ELF-1 (cell line): ENCODE results near the gene TMEM164.
"Not testable (repeated sequence)": the region's sequence is repeated elsewhere in the genome, so short reads cannot be mapped to it uniquely, and the experiment has no call there.

ENCODE experiments used
- DNase-seq: peaks from one replicate; pipeline ENCODE4 v3.0.0-alpha.2; 2016; ENCODE audit warnings: low read depth, low spot score

Gene TMEM164

GRCh38 chrX:110002300-110003166, at the start of gene TMEM164:
Gene TMEM164 (plus strand): TSS chrX:110003114. CDS start chrX:110003775, 661 bp downstream.
- DNase-seq = peak; percentile 93

- no peak for DNase-seq
Observed at GRCh38 chrX:109954333-109954732, 48.6 kb upstream of the TMEM164 start.

DNA sequence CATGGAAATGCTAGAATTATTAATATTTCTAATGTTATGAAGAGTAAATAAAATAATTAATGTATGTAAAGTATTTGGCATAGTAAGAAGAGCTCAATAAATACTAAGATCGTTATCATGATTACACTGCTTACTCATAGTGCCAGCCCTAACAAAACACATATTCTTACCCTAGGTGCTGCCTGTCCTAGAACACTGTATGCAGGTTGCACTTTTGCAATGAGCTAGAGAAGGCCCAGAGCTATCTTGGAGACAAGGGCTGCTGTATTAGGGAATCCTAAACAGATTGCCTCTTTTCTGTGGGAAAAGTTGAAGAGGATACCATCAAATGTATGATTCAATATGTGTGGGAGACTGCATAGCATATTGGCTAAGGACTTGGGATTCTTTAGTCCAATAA, 48.0 kb upstream of the TMEM164 start:
- no peak for DNase-seq

DNA sequence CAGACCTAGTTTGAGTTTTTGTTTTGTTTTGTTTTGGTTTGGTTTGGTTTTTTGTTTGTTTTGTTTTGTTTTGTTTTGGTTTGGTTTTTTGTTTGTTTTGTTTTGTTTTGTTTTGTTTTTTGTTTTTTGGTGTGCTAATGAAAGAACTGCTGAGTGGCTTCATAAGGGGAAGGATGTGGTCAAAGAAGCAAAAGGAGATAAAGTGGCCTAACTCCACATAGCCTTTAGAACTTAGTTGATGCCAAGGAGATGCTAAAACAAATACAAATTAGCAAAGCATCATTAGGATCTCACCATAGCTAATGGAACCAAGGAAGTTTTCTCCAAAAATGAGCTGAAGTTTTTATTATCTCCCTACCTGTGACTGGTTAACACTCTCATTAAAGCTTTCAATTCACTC, 44.6 kb upstream of the TMEM164 start:
- DNase-seq = no peak

DNA sequence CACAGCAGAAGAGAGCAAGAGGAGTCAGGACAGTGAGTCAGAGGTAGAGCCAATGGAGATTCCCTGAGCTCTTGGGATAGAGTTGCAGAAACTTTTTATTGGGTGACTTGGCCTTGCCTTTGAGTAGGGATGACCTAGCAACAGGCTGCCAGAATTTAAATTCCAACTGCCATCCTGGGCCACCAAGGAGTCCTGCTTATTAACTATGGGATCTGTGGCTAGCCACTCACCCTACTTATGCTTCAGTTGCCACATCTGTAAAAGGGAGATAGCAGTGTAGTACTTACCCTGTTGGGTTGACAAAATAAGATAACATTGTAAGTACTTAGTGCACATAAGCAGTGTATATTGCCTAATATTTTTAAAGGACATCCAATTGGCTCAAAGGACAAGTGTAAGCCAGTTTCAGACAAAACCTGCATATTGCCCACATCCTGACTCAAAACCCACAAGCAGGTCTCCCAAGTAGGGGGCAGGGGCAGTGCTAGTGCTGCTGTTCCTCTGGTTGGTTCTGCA, 43.5 kb upstream of the TMEM164 start:
- DNase-seq = no peak

DNA sequence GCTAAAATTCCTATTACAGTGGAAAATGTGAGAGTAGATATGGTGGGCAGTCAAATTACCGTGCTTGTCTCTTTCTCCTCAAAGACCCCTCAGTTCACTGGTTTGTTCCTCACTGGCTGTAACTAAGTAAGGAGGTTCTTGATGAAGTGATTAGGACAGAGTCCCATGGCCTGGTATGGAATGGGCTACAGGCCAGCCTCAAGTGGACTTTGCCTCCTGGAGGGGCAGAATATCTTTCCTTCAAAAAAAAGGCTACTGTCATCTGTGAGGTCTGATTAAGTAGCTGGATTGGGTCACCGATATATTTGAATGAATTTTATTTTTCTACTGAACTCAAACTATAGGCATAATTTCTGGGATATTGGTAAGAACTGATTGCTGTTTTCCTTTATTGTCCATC, 38.5 kb upstream of the TMEM164 start:
- DNase-seq = no peak

GRCh38 chrX:109966246-109966645, 36.7 kb upstream of the TMEM164 start:
- no peak for DNase-seq

DNA sequence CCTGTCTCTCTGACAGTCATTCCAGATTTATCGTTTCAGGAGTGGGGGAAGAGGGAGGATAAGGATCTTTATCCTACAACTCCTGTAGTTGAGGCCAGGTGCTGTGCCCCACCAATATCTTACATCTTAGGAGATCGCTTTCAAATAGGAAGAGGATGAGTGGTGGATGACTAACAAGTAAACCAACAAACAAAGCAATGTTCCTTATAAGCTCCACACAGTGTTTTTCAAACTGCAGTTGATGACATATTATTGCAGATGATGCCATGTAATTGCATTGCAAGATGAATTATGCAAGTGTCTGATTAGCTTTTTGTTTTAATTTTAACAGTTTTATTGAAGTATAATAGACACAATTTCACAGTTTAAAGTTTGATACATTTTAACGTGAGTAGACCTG, 35.8 kb upstream of the TMEM164 start:
- DNase-seq = no peak

DNA sequence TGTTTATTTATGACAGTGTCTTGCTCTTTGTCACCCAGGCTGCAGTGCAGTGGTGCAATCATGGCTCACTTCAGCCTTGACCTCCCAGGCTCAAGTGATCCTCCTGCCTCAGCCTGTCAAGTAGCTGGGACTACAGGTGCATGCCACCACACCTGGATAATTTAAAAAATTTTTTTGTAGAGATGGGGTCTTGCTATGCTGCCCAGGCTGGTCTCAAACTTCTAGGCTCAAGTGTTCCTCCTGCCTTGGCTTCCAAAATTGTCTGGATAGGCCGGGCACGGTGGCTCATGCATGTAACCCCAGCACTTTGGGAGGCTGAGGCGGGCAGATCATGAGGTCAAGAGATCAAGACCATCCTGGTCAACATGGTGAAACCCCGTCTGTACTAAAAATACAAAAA, 32.1 kb upstream of the TMEM164 start:
- DNase-seq = not testable (repeated sequence)

DNA sequence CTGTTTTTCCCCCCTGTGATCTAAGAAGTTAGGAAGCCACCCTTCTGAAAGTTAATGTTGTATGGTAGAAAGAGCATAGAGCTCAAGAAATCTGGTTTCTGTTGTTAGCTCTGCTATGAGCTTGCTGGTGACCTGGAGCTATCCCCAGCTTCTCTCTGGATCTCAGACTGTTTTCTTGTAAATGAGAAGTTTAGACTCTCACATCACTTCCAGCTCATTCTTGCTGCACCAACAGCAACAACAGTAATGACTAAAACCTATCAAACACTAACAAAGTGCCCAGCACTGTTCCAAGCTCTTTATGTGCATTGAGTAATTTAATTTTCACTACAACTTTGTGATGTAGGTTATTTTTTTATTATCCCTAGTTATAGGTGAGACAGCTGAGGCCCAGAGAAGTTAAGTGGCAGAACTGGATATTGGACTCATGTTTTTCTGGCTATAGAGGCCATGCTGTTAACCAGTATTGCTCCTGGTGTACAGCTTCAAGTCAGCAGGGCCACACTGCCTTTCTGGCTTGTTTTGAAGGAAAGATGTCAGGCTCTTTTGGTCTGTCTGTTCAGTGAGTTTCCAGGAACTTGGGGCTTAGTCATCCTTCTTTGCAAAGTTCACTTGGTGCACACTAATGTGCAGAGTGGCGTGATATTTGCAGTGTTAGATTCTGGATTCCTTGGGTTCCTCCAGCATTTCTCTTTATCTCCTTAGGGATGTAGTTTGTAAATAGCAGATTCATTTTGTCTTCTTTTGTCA, 27.8 kb upstream of the TMEM164 start:
- no peak for DNase-seq

DNA sequence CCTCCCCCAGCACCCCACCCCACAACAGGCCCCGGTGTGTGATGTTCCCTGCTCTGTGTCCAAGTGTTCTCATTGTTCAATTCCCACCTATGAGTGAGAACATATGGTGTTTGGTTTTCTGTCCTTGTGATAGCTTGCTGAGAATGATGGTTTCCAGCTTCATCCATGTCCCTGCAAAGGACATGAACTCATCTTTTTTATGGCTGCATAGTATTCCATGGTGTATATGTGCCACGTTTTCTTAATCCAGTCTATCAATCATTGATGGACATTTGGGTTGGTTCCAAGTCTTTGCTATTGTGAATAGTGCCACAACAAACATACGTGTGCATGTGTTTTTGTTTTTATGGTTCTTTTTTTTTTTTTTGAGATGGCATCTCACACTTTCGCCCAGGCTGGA, 17.7 kb upstream of the TMEM164 start:
- DNase-seq = not testable (repeated sequence)

- no peak for DNase-seq
Observed at GRCh38 chrX:109987884-109988283, 15.0 kb upstream of the TMEM164 start.

GRCh38 chrX:109990582-109991276, 12.2 kb upstream of the TMEM164 start:
- DNase-seq = no peak

DNA sequence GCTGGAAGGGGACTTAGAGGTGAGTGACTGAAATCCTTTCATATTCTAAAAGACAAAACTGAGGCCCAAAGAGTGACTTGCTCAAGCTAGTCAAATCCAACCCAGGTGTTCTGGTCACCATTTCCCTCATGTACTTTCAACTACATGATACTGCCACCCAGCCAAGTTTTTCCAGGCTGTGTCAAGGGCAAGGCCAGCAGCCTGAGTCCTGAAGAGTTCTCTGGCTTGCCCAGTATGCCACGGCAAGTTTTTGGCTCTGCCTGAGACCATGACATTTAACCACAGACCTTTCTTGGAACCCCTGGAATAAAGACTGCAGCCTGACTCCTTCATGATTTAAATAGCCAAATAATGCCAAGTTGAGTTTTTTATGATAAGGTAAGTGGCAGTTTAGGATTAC, 10.7 kb upstream of the TMEM164 start:
- DNase-seq = no peak

- no peak for DNase-seq
Observed at GRCh38 chrX:109995155-109995554, 7.8 kb upstream of the TMEM164 start.

- DNase-seq = no peak
Observed at GRCh38 chrX:109997786-109998452, 5.0 kb upstream of the TMEM164 start.

DNA sequence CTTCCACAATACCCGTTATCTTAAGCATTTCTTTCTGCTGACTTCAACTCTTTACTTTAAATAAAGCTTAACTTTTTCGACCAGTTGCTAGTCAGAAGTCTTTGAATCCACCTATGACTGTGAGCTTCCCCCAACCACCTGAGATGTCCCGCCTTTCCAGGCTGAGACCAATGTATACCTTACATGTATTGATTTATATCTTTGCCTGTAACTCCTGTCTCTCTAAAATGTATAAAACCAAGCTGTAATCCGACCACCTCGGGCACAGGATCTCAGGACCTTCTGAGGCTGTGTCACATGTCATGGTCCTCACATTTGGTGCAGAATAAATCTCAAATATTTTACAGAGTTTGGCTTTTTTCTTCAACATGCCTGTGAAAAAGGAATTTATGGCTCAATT, 2.9 kb upstream of the TMEM164 start:
- no peak for DNase-seq

DNA sequence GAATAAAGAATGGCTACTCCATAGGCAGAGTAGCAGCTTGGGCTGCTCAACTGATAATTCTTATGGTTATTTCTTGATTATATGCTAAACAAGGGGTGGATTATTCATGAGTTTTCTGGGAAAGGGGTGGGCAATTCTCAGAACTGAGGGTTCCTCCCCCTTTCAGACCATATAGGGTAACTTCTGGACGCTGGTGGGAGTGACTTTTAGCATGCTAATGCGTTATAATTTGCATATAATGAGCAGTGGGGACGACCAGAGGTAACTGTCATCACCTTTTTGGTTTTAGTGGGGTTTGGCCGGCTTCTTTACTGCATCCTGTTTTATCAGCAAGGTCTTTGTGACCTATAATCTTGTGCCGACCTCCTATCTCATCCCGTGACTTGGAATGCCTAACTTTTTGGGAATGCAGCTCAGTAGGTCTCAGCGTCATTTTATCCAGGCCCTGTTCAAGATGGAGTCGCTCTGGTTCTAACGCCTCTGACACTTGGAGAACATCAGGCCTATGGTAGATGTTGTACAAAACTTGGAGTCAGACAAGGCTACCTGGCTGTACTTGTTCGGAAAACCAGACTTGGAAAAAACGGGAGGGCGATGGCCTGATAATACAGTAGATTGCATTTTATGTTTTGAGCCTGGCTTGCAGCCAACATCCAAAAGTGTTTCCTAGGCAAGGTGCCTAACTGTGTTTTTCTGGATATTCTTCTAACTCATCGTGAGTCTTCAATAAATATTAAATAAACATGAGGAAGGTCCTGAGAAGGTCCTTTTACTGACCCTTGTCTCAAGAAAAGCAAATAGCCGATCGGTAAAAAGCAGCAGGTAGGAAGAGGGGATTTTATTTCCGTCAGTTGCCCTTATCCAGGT, 1.8 kb upstream of the TMEM164 start:
- no peak for DNase-seq

GRCh38 chrX:110001740-110002299, 1.1 kb upstream of the TMEM164 start:
- no peak for DNase-seq
